ENCODE results near the gene HHIPL2. TPM values are rescaled to one million over a fixed set of nuclear protein-coding genes. Genes with fewer than 3 reads are reported as not detected.
"Not testable (repeated sequence)": the region's sequence is repeated elsewhere in the genome, so short reads cannot be mapped to it uniquely, and the experiment has no call there.

Gene HHIPL2
- total RNA-seq, 1 donor from 2014 or later = not detected

DNA sequence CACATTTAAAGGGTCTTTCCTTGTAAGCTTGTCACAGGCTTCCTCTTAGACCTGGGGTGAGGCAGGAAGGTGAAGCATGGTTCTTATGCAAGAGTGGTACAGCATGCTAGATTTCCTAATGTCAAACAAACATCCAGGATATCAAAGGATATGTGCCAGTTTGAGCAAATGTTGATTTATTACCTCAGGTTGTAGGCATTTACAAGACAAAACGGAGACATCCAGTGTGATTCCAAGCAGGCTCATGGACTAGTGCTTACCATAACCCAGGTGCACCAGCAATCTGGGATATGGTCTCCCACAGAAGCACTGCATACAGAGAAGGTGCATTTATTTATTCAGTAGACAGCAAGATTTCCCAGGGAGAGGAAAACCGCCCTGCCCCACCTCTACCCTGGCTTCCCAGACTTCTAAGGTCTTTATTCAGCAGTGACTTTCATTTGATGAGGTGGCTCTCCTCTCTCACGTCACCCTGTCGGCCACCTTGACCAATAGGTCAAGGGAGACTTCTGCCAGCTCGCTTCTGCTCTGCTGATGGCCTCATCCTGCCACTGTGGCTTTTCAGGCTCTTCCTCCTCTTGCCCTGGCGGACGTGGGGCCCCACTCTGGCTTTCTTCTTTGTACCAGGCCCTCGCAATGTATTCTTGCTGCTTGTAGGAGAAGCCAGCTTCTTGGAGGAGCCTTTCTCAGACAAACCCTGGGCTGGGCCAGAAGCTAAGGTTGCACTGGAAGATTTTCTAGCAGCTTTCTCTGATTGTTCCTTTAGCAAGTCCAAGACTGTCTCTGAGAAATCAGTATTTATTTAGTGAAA, 25.6 kb downstream of the HHIPL2 start:
- H3K9ac ChIP-seq = no peak overlapping the region
- Mint-ChIP-seq H3K4me3 (no peak overlapping the region), H3K9me3 (no peaks in the 10 kb centered on the region), H3K27ac (no peak overlapping the region), H3K27me3 (ENCODE audit: insufficient read depth, low read depth) (peaks cover 2% of the 10 kb centered on the region), H3K36me3 (no peaks in the 10 kb centered on the region), H3K4me1 (no peaks in the 10 kb centered on the region)
- TF ChIP-seq EZH2phosphoT487 (IDR thresholded peaks at IDR 0.05) = no peak
- no peak for TF ChIP-seq EZH2 (IDR thresholded peaks at IDR 0.05)
- TF ChIP-seq, protein P1, sequence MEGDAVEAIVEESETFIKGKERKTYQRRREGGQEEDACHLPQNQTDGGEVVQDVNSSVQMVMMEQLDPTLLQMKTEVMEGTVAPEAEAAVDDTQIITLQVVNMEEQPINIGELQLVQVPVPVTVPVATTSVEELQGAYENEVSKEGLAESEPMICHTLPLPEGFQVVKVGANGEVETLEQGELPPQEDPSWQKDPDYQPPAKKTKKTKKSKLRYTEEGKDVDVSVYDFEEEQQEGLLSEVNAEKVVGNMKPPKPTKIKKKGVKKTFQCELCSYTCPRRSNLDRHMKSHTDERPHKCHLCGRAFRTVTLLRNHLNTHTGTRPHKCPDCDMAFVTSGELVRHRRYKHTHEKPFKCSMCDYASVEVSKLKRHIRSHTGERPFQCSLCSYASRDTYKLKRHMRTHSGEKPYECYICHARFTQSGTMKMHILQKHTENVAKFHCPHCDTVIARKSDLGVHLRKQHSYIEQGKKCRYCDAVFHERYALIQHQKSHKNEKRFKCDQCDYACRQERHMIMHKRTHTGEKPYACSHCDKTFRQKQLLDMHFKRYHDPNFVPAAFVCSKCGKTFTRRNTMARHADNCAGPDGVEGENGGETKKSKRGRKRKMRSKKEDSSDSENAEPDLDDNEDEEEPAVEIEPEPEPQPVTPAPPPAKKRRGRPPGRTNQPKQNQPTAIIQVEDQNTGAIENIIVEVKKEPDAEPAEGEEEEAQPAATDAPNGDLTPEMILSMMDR (IDR thresholded peaks at IDR 0.05) = no peak
- no peaks in the 10 kb centered on the region for H3K36me3 ChIP-seq
- no peak overlapping the region for H3K4me3 ChIP-seq
- no peak for DNase-seq (ENCODE audit: low spot score)
- H3F3A ChIP-seq (ENCODE audit: low read depth) = no peaks in the 10 kb centered on the region
- H2AFZ ChIP-seq (replicated peaks) = no peak overlapping the region
- no peaks in the 10 kb centered on the region for H3K27me3 ChIP-seq
- no peak overlapping the region for H3K27ac ChIP-seq
- H3K79me2 ChIP-seq (ENCODE audit: low read depth) = no peaks in the 10 kb centered on the region
- no peaks in the 10 kb centered on the region for H3K9me3 ChIP-seq (ENCODE audit: low read depth)
- no peak overlapping the region for H3K4me2 ChIP-seq
- H3K4me1 ChIP-seq = no peaks in the 10 kb centered on the region
- no peaks in the 10 kb centered on the region for H4K20me1 ChIP-seq (ENCODE audit: low read depth)

DNA sequence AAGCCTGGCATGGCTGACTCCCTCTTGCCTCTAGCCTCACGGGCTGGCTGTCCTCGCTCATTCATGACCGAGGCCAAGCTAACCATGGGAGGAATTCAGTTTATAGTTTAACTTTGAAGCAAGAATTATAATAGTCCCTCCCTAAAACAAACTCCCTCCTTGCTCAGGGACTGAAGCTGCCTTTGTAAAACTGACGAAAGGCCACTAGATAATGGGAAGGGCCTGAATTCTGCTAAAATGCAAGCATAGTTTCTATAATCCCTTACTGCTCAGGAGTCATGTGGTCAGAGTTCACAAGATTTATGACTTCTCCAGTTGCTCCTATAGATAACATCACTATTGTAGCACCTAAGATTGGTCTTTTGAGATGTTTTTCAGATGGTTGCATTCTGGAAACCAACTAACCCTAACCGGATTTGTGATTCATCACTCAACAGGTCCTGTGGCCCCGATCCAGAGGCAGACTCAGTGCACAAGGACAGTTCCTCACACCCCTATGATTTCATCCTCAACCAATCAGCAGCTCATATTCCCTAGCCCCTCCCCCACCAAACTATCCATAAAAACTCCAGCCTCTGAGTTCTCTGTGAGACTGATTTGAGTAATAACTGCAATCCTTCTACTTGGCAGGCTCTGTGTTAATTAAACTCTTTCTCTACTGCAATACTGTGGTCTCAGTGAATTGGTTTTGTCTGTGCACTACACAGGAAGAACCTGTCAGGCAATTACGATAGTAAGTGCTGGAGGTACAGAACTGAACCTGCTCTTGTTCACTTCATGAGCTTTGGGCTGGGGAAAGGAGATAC, 26.4 kb downstream of the HHIPL2 start:
- no peaks in the 10 kb centered on the region for H3K36me3 Mint-ChIP-seq
- Histone ChIP-seq H4K20me1 (ENCODE audit: low read depth) (no peaks in the 10 kb centered on the region), H2AFZ (replicated peaks) (no peak overlapping the region), H3K9ac (no peak overlapping the region), H3K36me3 (no peaks in the 10 kb centered on the region), H3F3A (ENCODE audit: low read depth) (no peaks in the 10 kb centered on the region), H3K9me3 (ENCODE audit: low read depth) (no peaks in the 10 kb centered on the region), H3K4me3 (no peak overlapping the region), H3K27me3 (no peaks in the 10 kb centered on the region), H3K4me2 (no peak overlapping the region), H3K4me1 (no peaks in the 10 kb centered on the region), H3K79me2 (ENCODE audit: low read depth) (no peaks in the 10 kb centered on the region), H3K27ac (no peak overlapping the region)
- H3K4me1 Mint-ChIP-seq = no peaks in the 10 kb centered on the region
- no peak overlapping the region for H3K27ac Mint-ChIP-seq
- H3K4me3 Mint-ChIP-seq = no peak overlapping the region
- TF ChIP-seq, protein P1 (IDR thresholded peaks at IDR 0.05) = no peak
- no peak for TF ChIP-seq EZH2phosphoT487 (IDR thresholded peaks at IDR 0.05)
- no peak for TF ChIP-seq EZH2 (IDR thresholded peaks at IDR 0.05)
- peaks cover 2% of the 10 kb centered on the region for H3K27me3 Mint-ChIP-seq (ENCODE audit: insufficient read depth, low read depth)
- no peak for DNase-seq (ENCODE audit: low spot score)
- H3K9me3 Mint-ChIP-seq = no peaks in the 10 kb centered on the region

DNA sequence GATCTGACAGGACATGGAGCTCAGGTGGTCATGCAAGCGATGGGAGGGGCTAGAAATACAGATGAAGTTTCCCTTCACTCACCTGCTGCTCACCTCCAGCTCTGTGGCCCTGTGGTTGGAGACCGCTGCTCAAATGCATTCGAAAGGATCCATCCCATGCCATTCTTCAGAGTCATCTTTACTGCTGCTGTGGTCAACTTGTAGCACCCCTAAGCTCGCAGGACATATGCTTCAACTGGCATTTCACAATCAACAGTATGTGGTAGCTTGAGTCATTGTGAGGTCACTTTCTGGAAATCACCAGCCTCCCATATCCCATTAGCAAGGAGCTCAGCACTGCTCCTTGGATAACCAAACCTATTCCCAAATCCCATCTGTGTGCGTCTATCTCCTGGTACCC, 58.4 kb downstream of the HHIPL2 start:
- H3K4me2 ChIP-seq; H3K9me3 Mint-ChIP-seq; H3K4me3 Mint-ChIP-seq; H3K27ac ChIP-seq; H4K20me1 ChIP-seq (ENCODE audit: low read depth); H3K36me3 Mint-ChIP-seq; H3K4me1 Mint-ChIP-seq; H3K36me3 ChIP-seq; H3K27me3 Mint-ChIP-seq (ENCODE audit: insufficient read depth, low read depth); H2AFZ ChIP-seq (replicated peaks); H3K9me3 ChIP-seq (ENCODE audit: low read depth); H3F3A ChIP-seq (ENCODE audit: low read depth); H3K4me3 ChIP-seq; H3K27ac Mint-ChIP-seq; H3K79me2 ChIP-seq (ENCODE audit: low read depth); H3K4me1 ChIP-seq; H3K9ac ChIP-seq; DNase-seq (ENCODE audit: low spot score); H3K27me3 ChIP-seq: not testable (repeated sequence)

DNA sequence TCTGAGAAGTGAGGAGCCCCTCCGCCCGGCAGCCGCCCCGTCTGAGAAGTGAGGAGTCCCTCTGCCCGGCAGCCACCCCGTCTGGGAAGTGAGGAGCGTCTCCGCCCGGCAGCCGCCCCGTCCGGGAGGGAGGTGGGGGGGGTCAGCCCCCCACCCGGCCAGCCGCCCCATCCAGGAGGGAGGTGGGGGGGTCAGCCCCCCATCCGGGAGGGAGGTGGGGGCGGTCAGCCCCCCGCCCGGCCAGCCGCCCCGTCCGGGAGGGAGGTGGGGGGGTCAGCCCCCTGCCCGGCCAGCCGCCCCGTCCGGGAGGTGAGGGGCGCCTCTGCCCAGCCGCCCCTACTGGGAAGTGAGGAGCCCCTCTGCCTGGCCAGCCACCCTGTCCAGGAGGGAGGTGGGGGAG, 60.1 kb downstream of the HHIPL2 start:
- not testable (repeated sequence) for H3K79me2 ChIP-seq (ENCODE audit: low read depth); H3K4me2 ChIP-seq; H3K27ac Mint-ChIP-seq

DNA sequence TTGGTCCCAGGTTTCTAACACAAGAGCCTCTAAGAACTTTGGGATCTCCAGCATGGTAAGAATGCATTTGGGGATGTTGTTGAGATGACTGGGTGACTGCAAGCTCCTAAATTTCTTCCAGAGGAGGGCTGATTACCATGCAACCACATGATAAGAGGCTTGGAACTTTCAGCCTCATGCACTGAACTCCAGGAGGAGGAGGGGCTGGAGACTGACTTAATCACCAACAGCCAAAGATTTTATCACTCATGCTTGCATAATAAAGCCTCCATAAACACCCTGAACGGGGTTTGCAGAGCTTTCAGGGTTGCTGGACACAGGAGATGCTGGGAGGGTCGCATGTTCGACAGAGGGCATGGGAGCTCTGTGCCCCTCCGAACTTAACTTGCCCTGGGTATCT, 63.9 kb downstream of the HHIPL2 start:
- not testable (repeated sequence) for H3K27ac Mint-ChIP-seq; H3K9me3 ChIP-seq (ENCODE audit: low read depth); H3K4me3 Mint-ChIP-seq; H3K4me3 ChIP-seq; H3K9me3 Mint-ChIP-seq; H3K4me2 ChIP-seq; H3K9ac ChIP-seq; DNase-seq (ENCODE audit: low spot score); H3K79me2 ChIP-seq (ENCODE audit: low read depth); H3F3A ChIP-seq (ENCODE audit: low read depth); H3K4me1 ChIP-seq; H3K36me3 ChIP-seq; H3K27me3 Mint-ChIP-seq (ENCODE audit: insufficient read depth, low read depth); H3K27me3 ChIP-seq; H3K4me1 Mint-ChIP-seq; H4K20me1 ChIP-seq (ENCODE audit: low read depth); H2AFZ ChIP-seq (replicated peaks); H3K27ac ChIP-seq; H3K36me3 Mint-ChIP-seq

More for the DNA sequence above, 60.1 kb downstream of the HHIPL2 start:
- H3K9me3 Mint-ChIP-seq; H3K36me3 Mint-ChIP-seq; H3F3A ChIP-seq (ENCODE audit: low read depth); H3K4me3 ChIP-seq; H2AFZ ChIP-seq (replicated peaks); H3K27ac ChIP-seq; H3K36me3 ChIP-seq; H3K4me3 Mint-ChIP-seq; H3K4me1 Mint-ChIP-seq; H3K4me1 ChIP-seq; H3K9ac ChIP-seq; H4K20me1 ChIP-seq (ENCODE audit: low read depth); H3K27me3 ChIP-seq; H3K27me3 Mint-ChIP-seq (ENCODE audit: insufficient read depth, low read depth); DNase-seq (ENCODE audit: low spot score); H3K9me3 ChIP-seq (ENCODE audit: low read depth): not testable (repeated sequence)

DNA sequence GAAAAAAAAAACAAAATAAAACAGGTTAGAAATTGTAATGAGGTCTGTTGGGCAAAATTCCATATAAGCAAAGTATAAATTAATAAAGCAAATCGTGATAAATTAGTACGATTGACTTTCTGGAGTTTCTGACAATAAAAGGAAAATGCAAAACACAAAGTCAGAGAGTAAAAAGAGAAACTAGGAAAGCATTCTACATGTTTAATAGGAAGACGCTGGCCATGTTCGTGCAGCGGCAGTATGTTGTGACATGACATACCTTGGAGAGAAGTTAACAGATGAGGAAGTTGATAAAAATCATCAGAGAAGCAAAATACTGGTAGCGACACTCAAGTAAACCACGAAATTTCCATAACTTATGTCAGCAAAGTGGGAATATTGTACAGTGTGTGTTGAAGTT, 68.3 kb downstream of the HHIPL2 start:
- H3K4me1 Mint-ChIP-seq, H3K4me3 Mint-ChIP-seq: not testable (repeated sequence)

More for the DNA sequence above, 68.3 kb downstream of the HHIPL2 start:
- not testable (repeated sequence) for H3K4me3 ChIP-seq; H2AFZ ChIP-seq (replicated peaks); H3K9ac ChIP-seq; H3K4me1 ChIP-seq; H3K27ac ChIP-seq; H3K79me2 ChIP-seq (ENCODE audit: low read depth); H3F3A ChIP-seq (ENCODE audit: low read depth); H4K20me1 ChIP-seq (ENCODE audit: low read depth); H3K36me3 ChIP-seq; H3K27me3 Mint-ChIP-seq (ENCODE audit: insufficient read depth, low read depth); H3K27me3 ChIP-seq; DNase-seq (ENCODE audit: low spot score); H3K27ac Mint-ChIP-seq; H3K36me3 Mint-ChIP-seq; H3K9me3 ChIP-seq (ENCODE audit: low read depth); H3K9me3 Mint-ChIP-seq; H3K4me2 ChIP-seq

Measured in neural progenitor cell (in vitro differentiated cells).